Effector memory CD4-positive, alpha-beta T cell (primary cell): ENCODE measurements around the gene MMEL1.

Source experiments
- DNase-seq, 3 donors: peaks; one replicate each; pipeline ENCODE4 v3.0.0-alpha.2; 2020
- H3K27ac ChIP-seq: 2 replicates; pipeline ENCODE4 v1.7.0; 2013; ENCODE audit warnings: mild to moderate bottlenecking, low read length, moderate library complexity; ENCODE audit not compliant: insufficient read depth, poor library complexity, severe bottlenecking
- H3K27me3 ChIP-seq: replicated peaks from 2 replicates; pipeline ENCODE4 v1.7.0; 2013; ENCODE audit warnings: mild to moderate bottlenecking, low read length; ENCODE audit not compliant: insufficient read depth, control insufficient read depth, poor library complexity, severe bottlenecking
- H3K36me3 ChIP-seq: 2 replicates; pipeline ENCODE4 v1.7.0; 2013; ENCODE audit warnings: mild to moderate bottlenecking, low read length, moderate library complexity; ENCODE audit not compliant: control insufficient read depth, insufficient read depth
- H3K4me1 ChIP-seq: 2 replicates; pipeline ENCODE4 v1.7.0; 2013; ENCODE audit warnings: low read length, mild to moderate bottlenecking; ENCODE audit not compliant: control insufficient read depth, insufficient read depth, poor library complexity, severe bottlenecking
- H3K4me3 ChIP-seq: 2 replicates; pipeline ENCODE4 v1.7.0; 2013; ENCODE audit warnings: low read length, low read depth, mild to moderate bottlenecking; ENCODE audit not compliant: insufficient read depth, poor library complexity, severe bottlenecking
- H3K9me3 ChIP-seq: 2 replicates; pipeline ENCODE4 v1.7.0; 2013; ENCODE audit warnings: mild to moderate bottlenecking, low read length, moderate library complexity; ENCODE audit not compliant: control insufficient read depth

The MMEL1 gene

DNA sequence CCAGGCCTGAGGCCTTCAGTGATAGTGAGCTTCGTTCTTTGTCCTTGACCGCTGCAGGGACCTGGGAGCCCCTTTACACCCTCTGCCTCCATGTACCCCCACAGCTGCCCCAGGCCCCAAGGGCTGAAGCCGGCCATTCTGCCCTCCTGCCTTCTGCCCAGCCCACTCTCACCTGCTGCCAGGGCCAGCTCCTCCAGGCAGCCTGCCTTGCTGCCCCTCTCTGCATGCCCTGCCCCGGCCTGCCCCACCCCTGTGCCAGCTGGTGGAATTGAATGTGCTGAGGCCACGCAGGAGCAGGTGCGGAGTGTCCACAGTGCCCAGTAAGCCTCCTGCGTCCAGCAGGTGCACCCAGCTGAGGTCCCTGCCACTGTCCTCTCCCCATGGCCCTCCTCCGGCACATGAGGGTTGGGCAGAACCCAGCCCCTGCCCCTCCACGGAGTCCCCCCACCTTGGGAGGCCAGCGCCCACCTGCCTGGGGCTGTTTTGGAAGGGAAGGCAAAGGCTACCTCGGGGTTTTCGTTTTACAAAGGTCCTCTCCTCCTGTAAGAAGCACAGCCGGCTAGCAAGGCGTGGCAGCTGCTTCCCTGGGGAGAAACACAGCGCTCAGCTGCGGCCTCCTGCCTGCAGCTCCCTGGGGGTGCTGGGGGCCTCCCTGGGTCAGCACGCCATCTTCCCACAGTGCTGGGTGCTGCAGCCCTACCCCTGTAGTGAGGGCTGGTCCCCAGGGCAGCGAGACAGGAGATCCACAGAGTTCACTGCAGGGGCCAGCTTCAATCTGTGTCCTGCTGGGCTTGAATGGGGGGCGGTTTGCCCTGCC is 21.0 kb downstream of the MMEL1 start:
- H3K27me3 ChIP-seq: no peaks in the 10 kb centered on the region
- DNase-seq: no peak

DNA sequence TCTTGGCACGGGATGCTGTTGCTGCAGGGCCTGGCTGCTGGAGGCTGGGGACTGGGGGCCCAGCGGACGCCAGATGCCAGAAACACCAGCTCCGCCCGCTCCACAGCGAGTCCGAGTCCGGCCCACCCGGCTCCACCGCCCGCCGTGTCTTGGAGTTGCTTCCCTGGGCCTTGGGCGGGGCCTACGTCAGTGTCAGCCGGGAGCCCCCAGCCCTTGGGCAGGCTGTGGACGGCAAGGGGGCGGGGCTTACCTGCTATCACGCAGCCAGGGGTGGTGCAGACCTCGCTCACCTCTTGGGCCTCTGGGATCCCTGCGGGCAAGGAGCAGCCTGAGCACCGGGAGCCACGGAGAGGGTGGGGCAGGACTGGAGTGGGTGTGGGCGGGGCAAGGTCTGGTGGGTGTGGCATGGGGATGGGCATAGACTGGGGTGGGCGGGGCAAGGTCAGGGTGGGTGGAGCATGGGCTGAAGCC is 21.8 kb downstream of the MMEL1 start:
- DNase-seq: no peak
- Histone ChIP-seq H3K36me3 (no peaks in the 10 kb centered on the region), H3K9me3 (no peaks in the 10 kb centered on the region), H3K27ac (no peak overlapping the region), H3K4me1 (no peaks in the 10 kb centered on the region), H3K27me3 (no peaks in the 10 kb centered on the region), H3K4me3 (no peak overlapping the region)

More for the DNA sequence above, 21.0 kb downstream of the MMEL1 start:
- Histone ChIP-seq H3K4me3 (no peak overlapping the region), H3K9me3 (no peaks in the 10 kb centered on the region), H3K27ac (no peak overlapping the region), H3K36me3 (no peaks in the 10 kb centered on the region), H3K4me1 (no peaks in the 10 kb centered on the region)

- no peak overlapping the region for H3K27ac ChIP-seq
- no peak for DNase-seq
- no peaks in the 10 kb centered on the region for H3K9me3 ChIP-seq
- no peaks in the 10 kb centered on the region for H3K27me3 ChIP-seq
- H3K4me3 ChIP-seq: no peak overlapping the region
- H3K4me1 ChIP-seq: no peaks in the 10 kb centered on the region
- no peaks in the 10 kb centered on the region for H3K36me3 ChIP-seq
Measured at GRCh38 chr1:2610036-2610959, 22.5 kb downstream of the MMEL1 start.

DNA sequence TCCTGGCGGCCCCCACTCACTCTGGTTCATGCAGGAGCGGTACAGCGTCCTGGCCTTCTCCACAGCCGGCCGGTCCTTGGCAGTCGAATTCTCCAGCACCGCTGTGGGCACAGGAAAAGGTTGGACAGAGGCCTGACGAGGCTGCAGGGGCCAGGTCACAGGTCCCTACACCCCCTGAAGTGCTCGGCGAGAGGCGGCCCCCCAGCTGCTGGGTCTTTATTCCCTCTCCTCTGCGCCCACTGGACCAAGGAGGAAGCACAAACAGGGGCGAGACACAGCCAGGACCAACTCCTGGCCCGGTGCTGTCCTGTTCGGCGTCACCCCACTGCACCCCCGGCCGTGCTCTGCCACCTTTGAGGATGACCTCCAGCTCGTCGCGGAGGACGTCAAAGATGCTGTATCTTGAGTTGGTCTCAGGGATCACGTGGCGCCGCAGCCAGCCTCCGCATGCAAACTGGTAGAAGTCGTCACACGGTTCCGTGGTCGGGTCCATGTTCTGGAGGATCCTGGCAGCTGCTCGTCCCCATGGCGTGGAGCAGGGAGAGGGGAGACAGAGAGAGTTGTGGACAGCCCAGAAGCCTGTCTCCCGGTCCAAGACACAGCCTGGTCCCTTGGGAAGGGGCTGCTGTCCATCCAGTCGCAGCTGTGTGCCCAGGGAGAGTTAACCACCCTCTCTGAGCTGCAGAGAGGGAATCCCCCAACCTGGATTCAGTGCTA is 23.3 kb downstream of the MMEL1 start:
- no peak overlapping the region for H3K4me3 ChIP-seq
- no peaks in the 10 kb centered on the region for H3K4me1 ChIP-seq
- no peaks in the 10 kb centered on the region for H3K27me3 ChIP-seq
- no peak overlapping the region for H3K27ac ChIP-seq
- H3K9me3 ChIP-seq: no peaks in the 10 kb centered on the region
- H3K36me3 ChIP-seq: no peaks in the 10 kb centered on the region
- no peak for DNase-seq

DNA sequence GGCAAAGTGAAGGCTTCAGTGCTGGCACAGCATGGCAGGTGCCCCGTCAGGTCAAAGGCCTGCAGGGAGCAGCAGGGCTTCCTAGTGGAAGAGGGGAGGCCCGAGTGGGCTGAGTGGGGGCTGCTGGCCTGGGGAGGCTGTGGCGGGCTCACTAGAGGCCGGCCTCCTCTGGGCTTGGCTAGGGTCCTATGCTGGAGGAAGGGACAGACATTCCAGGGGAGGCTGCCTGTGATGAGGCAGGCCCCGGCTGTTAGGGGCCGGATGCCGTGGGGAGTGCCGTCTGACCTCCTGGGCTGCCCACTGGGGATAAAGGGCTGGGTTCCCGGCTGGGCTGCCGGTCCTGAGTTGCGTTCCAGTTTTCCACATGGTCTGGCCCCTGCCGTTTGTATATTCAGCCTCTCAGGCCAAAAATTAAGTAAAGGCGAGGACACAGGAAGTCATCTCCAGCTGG is 25.1 kb downstream of the MMEL1 start:
- no peak overlapping the region for H3K4me3 ChIP-seq
- H3K4me1 ChIP-seq: no peaks in the 10 kb centered on the region
- no peaks in the 10 kb centered on the region for H3K36me3 ChIP-seq
- no peak overlapping the region for H3K27ac ChIP-seq
- no peak for DNase-seq
- H3K27me3 ChIP-seq: no peaks in the 10 kb centered on the region
- no peaks in the 10 kb centered on the region for H3K9me3 ChIP-seq

GRCh38 chr1:2606881-2607621 is 25.8 kb downstream of the MMEL1 start:
- H3K36me3 ChIP-seq: no peaks in the 10 kb centered on the region
- H3K9me3 ChIP-seq: no peaks in the 10 kb centered on the region
- no peak overlapping the region for H3K27ac ChIP-seq
- no peaks in the 10 kb centered on the region for H3K4me1 ChIP-seq
- no peaks in the 10 kb centered on the region for H3K27me3 ChIP-seq
- DNase-seq: no peak
- H3K4me3 ChIP-seq: no peak overlapping the region

GRCh38 chr1:2606396-2606880 is 26.4 kb downstream of the MMEL1 start:
- H3K36me3 ChIP-seq: no peaks in the 10 kb centered on the region
- no peaks in the 10 kb centered on the region for H3K4me1 ChIP-seq
- H3K9me3 ChIP-seq: no peaks in the 10 kb centered on the region
- H3K4me3 ChIP-seq: no peak overlapping the region
- DNase-seq: no peak
- H3K27ac ChIP-seq: no peak overlapping the region
- H3K27me3 ChIP-seq: no peaks in the 10 kb centered on the region

DNA sequence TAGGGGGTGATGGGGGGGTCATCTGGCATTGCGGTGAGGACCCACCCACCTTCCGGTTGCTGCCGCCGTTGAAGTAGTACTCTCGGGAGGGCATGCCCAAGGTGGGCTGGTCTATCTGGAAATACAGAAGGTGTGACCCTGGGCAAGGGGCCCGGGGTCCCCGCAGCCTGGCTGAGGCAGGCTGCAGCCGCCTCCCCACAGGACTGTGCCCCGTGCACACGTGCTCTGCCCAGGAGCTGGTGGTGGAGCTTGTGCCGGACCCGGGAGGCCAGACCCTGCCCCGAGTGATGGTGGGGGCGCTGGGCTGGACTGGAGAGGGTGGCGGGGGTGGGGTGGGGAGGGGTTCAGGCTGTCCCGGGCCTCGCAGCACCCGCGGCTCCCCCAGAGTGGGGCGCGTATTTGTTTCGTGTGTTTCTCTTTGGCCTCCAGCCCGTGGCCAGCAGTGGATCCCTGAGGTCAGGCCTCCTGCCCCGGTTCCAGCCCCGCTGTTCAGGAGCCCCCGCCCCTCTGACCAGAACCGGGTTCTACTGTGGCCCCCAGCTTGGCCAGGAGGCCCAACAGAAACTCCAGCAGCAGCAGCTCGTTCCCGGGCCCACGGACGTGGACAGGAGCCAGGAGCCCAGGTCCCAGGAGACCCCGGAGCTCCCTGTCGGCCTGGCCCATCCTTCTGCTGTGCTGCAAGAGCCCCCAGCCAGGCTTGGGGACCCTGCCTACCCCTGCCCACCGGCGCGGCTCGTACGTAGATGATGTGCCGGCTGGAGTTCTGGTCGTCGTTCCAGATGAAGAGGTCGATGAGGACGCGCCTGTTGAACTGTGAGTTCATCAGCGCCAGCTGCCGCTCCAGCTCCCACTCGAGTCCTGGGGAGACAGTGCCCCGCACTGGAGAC is 27.1 kb downstream of the MMEL1 start:
- H3K4me1 ChIP-seq: no peaks in the 10 kb centered on the region
- no peak for DNase-seq
- H3K27ac ChIP-seq: no peak overlapping the region
- no peaks in the 10 kb centered on the region for H3K27me3 ChIP-seq
- no peak overlapping the region for H3K4me3 ChIP-seq
- H3K9me3 ChIP-seq: no peaks in the 10 kb centered on the region
- H3K36me3 ChIP-seq: no peaks in the 10 kb centered on the region
